Keratinocyte (primary cell): Measurements from ENCODE around the gene LDHB. TPM values are rescaled to one million over a fixed set of nuclear protein-coding genes. Genes with fewer than 3 reads are reported as not detected.
"Not testable (repeated sequence)": the region's sequence is repeated elsewhere in the genome, so short reads cannot be mapped to it uniquely, and the experiment has no call there.

Experiments
- DNase-seq: peaks from one replicate; pipeline ENCODE4 v3.0.0-alpha.2; 2011; ENCODE audit warnings: low read depth, missing footprints, low spot score
- FAIRE-seq: peaks from 2 replicates; lab custom pipeline; 2011; peaks lifted over from hg19 to GRCh38; lab: Jason Lieb, UNC
- H2AFZ ChIP-seq: 2 replicates; pipeline ENCODE4 v1.6.0; 2012; ENCODE audit warnings: low read length, control low read depth, inconsistent platforms; ENCODE audit not compliant: control insufficient read depth
- H3K27ac ChIP-seq: 2 replicates; pipeline ENCODE4 v1.5.1; 2011; ENCODE audit warnings: low read length; ENCODE audit not compliant: control insufficient read depth, insufficient read depth
- H3K27me3 ChIP-seq: 3 replicates; pipeline ENCODE4 v1.6.0; 2011; ENCODE audit warnings: low read length; ENCODE audit not compliant: control insufficient read depth, insufficient read depth; ENCODE audit errors: extremely low read depth
- H3K36me3 ChIP-seq, 2 experiments: 2 replicates in 1 of 2; 3 replicates in 1 of 2; pipeline ENCODE4 v1.5.1; 2011; ENCODE audit warnings: low read length in 2 of 2, mild to moderate bottlenecking in 1 of 2; ENCODE audit not compliant: control insufficient read depth in 2 of 2, insufficient read depth in 2 of 2; ENCODE audit errors: extremely low read depth in 1 of 2
- H3K4me1 ChIP-seq: 3 replicates; pipeline ENCODE4 v1.5.1; 2011; ENCODE audit warnings: low read length; ENCODE audit not compliant: control insufficient read depth, insufficient read depth; ENCODE audit errors: extremely low read depth
- H3K4me2 ChIP-seq: 3 replicates; pipeline ENCODE4 v1.6.0; 2011; ENCODE audit warnings: low read depth, low read length; ENCODE audit not compliant: control insufficient read depth, insufficient read depth; ENCODE audit errors: extremely low read depth
- H3K4me3 ChIP-seq, 3 experiments: fragments of 200-600 bp in 1 of 3; sonication (generic) in 1 of 3; 2 replicates in 2 of 3; 3 replicates in 1 of 3; pipeline ENCODE4 v1.5.1; 2011 to 2016; ENCODE audit warnings: low read length in 3 of 3, mild to moderate bottlenecking in 3 of 3, control low read depth in 2 of 3, inconsistent platforms in 1 of 3, low read depth in 1 of 3, mixed read lengths in 1 of 3, mixed run types in 1 of 3, moderate library complexity in 1 of 3; ENCODE audit not compliant: control insufficient read depth in 2 of 3, insufficient read depth in 2 of 3; ENCODE audit errors: extremely low read depth in 1 of 3
- H3K79me2 ChIP-seq: 2 replicates; pipeline ENCODE4 v1.6.0; 2012; ENCODE audit warnings: low read length; ENCODE audit not compliant: control insufficient read depth, insufficient read depth
- H3K9ac ChIP-seq: 3 replicates; pipeline ENCODE4 v1.6.0; 2011; ENCODE audit warnings: low read length; ENCODE audit not compliant: control insufficient read depth, insufficient read depth; ENCODE audit errors: extremely low read depth
- H3K9me1 ChIP-seq: 3 replicates; pipeline ENCODE4 v1.6.0; 2011; ENCODE audit warnings: low read length; ENCODE audit not compliant: control insufficient read depth, insufficient read depth; ENCODE audit errors: extremely low read depth
- H3K9me3 ChIP-seq: 2 replicates; pipeline ENCODE4 v1.5.1; 2012; ENCODE audit warnings: low read depth, low read length; ENCODE audit not compliant: control insufficient read depth
- H4K20me1 ChIP-seq: 3 replicates; pipeline ENCODE4 v1.6.0; 2011; ENCODE audit warnings: low read length; ENCODE audit not compliant: control insufficient read depth, insufficient read depth; ENCODE audit errors: extremely low read depth
- CTCF ChIP-seq, 3 experiments: IDR thresholded peaks in 1 of 3; conservative IDR thresholded peaks in 1 of 3; optimal IDR thresholded peaks in 1 of 3; 2 replicates in 2 of 3; 3 replicates in 1 of 3; pipeline versions ENCODE3 to v1.5.1; 2011; ENCODE audit warnings: low read length in 3 of 3, mild to moderate bottlenecking in 3 of 3, moderate library complexity in 2 of 3, control low read depth in 1 of 3, inconsistent platforms in 1 of 3; ENCODE audit not compliant: insufficient read depth in 2 of 3; ENCODE audit errors: extremely low read depth in 1 of 3
- EZH2 ChIP-seq: IDR thresholded peaks from one replicate; pipeline ENCODE4 v1.6.1; 2012; ENCODE audit warnings: inconsistent platforms, mild to moderate bottlenecking, low read length, moderate library complexity
- dilution Hi-C: fragments of 300-500 bp; cut with MboI; formaldehyde crosslinking; loops from one replicate; pipeline ENCODE4 v1.7.0; 2020; ENCODE audit warnings: low sequenced_read_pairs; ENCODE audit not compliant: extremely low pct_ligation_motif_present
- polyA plus RNA-seq, 5 experiments: library from polyadenylated mRNA; depleted of rRNA in 3 of 5; stranded (reverse) in 3 of 5; stranded (forward) in 1 of 5; unstranded in 1 of 5; fragments of >200 nt; gene quantifications; 1 replicate in 1 of 5; 2 replicates in 3 of 5; 3 replicates in 1 of 5; pipeline versions ENCODE4 v1.2.1 to v1.2.3, GENCODE V29; 2011 to 2012; ENCODE audit warnings: missing spikeins in 2 of 5, low read depth in 1 of 5, low replicate concordance in 1 of 5

LDHB gene
- polyA plus RNA-seq, 1 donor (not counting 4 experiments of a cell fraction or from before 2014, with no cell fraction given): 1,063 TPM

- Histone ChIP-seq H3K9me1 (no peaks in the 10 kb centered on the region), H3K9ac (no peak overlapping the region), H3K79me2 (no peaks in the 10 kb centered on the region), H3K27ac (no peak overlapping the region), H3K4me1 (peaks cover 5% of the 10 kb centered on the region), H3K4me2 (no peak overlapping the region), H3K27me3 (no peaks in the 10 kb centered on the region), H2AFZ (no peak overlapping the region), H3K36me3 (no peaks in the 10 kb centered on the region), H3K9me3 (no peaks in the 10 kb centered on the region), H4K20me1 (no peaks in the 10 kb centered on the region), H3K4me3 (no peak overlapping the region)
- FAIRE-seq (no peak), DNase-seq (no peak)
- dilution Hi-C loops: loop anchor here (25.0 kb wide), 1 partner anchor 337 kb away; no protein-coding TSS in a partner anchor
- TF ChIP-seq CTCF (optimal IDR thresholded peaks at IDR 0.05 in 1 of 3, IDR thresholded peaks at IDR 0.05 in 1 of 3, conservative IDR thresholded peaks at IDR 0.05 in 1 of 3; ENCODE audit: extremely low read depth in 1 of 3, insufficient read depth in 2 of 3, low read length in 3 of 3) (no peak), EZH2 (no peak)
Observed at GRCh38 chr12:21675641-21676040, 18.0 kb upstream of the LDHB start.

GRCh38 chr12:21675096-21675495 is 17.5 kb upstream of the LDHB start:
- dilution Hi-C loops: loop anchor here (25.0 kb wide), 1 partner anchor 337 kb away; no protein-coding TSS in a partner anchor
- no peak overlapping the region for H3K4me2 ChIP-seq
- H4K20me1 ChIP-seq: no peaks in the 10 kb centered on the region
- no peak for FAIRE-seq
- no peaks in the 10 kb centered on the region for H3K27me3 ChIP-seq
- no peak overlapping the region for H3K27ac ChIP-seq
- H3K9ac ChIP-seq: no peak overlapping the region
- DNase-seq: no peak
- no peak overlapping the region for H3K4me3 ChIP-seq
- H3K79me2 ChIP-seq: no peaks in the 10 kb centered on the region
- H3K9me1 ChIP-seq: no peaks in the 10 kb centered on the region
- H3K9me3 ChIP-seq: no peaks in the 10 kb centered on the region
- TF ChIP-seq EZH2 (no peak), CTCF (optimal IDR thresholded peaks at IDR 0.05 in 1 of 3, IDR thresholded peaks at IDR 0.05 in 1 of 3, conservative IDR thresholded peaks at IDR 0.05 in 1 of 3; ENCODE audit: extremely low read depth in 1 of 3, insufficient read depth in 2 of 3, low read length in 3 of 3) (no peak)
- H3K4me1 ChIP-seq: peaks cover 5% of the 10 kb centered on the region
- H3K36me3 ChIP-seq: no peaks in the 10 kb centered on the region
- H2AFZ ChIP-seq: no peak overlapping the region

GRCh38 chr12:21673830-21674552 is 16.3 kb upstream of the LDHB start:
- H3K27me3 ChIP-seq, H3K9me3 ChIP-seq, H3K27ac ChIP-seq, FAIRE-seq, H3K36me3 ChIP-seq, H4K20me1 ChIP-seq, H3K9me1 ChIP-seq, H3K4me1 ChIP-seq, H3K79me2 ChIP-seq, H3K9ac ChIP-seq, dilution Hi-C loops, H2AFZ ChIP-seq, H3K4me2 ChIP-seq, DNase-seq, H3K4me3 ChIP-seq: not testable (repeated sequence)
